GM21825 (cell line): ENCODE measurements around the gene ZC3HAV1.
"Not testable (repeated sequence)": the region's sequence is repeated elsewhere in the genome, so short reads cannot be mapped to it uniquely, and the experiment has no call there.

Experiments used
- ATAC-seq: cut with Tn5 transposase; IDR thresholded peaks from one replicate; pipeline ENCODE4 v1.9.1; 2021; ENCODE audit warnings: mild to moderate bottlenecking, moderate library complexity; ENCODE audit not compliant: unreplicated experiment

ZC3HAV1 gene

DNA sequence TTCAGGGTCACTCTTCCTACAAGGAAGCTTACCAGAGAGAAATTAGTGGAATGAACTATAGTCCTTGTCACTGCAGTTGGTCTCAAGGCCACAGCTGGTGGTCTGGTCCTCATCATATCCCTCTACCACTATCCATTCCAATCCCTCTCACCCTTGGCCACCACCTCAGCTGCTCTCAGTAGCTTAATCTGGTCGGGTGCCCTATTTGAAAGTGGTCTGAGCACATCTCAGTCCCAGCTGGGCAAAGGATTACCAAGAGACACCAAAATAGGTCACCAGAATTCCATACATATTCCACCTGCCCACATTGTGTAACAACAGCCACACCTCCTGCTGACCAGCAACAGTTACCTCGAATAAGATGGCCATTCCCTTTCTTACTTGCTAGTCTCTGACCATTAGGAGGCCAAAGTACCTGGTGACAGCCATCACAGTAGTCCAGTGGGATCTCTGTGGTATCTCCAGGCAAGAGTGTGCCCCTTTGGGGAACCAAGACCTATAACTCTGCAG lies 3.3 kb upstream of the ZC3HAV1 start:
- no peak for ATAC-seq

DNA sequence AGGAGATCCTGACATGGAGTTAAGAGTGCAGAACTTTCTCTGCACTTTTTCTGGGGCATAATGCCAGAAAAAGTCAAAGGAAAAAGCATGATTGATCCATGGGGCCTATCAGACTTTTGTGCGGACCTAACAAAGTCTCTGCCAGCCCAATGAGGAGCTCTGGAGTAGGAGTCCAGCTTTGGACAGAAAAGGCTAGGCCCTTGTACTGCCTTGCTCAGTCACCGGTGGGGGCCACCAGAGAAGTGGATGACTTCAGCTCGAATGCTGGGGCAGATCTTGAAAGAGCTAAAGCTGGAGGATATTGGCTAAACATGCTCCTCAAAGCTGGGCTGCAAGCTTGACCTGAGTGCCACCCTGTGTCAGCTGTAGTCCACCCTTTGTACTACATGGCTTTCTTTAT lies 2.8 kb upstream of the ZC3HAV1 start:
- no peak for ATAC-seq

DNA sequence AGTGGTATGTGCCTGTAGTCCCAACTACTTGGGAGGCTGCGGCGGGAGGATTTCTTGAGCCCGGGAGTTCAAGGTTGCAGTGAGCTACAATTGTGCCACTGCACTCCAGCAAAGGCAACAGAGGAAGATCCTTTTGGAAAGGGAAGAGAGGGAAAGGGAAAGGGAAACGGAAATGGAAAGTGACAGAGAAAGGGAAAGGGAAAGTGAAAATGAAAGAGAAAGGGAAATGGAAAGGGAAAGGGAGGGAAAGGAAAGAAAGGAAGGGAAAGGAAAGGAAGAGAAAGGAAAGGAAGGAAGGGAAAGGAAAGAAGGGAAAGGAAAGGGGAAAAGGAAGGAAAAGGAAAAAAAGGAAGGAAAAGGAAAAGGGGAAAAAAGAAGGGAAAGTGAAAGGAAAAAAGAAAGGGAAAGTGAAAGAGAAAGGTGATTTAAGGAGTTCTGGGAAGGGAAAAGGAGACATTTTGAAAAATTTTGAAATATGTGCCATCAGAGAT lies 2.3 kb upstream of the ZC3HAV1 start:
- ATAC-seq: no peak

DNA sequence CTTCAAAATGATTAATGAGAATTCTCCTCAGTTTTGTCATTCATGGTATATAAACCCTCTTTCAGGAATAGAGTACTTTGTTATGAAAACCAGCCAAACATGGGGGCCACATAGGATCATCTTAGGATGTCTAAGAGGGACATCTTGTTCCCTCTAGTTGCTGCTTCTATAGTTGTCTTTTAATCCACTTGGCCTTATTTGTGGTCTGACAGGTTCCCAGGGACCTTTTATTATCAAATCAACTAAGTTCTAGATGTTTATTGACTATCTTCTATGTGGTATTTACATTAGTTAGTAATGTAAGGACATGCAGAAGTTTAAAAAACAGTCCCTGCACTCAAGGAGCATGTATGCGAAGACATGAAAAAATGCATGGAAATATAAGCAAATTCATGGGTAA lies 1.6 kb upstream of the ZC3HAV1 start:
- ATAC-seq: no peak

DNA sequence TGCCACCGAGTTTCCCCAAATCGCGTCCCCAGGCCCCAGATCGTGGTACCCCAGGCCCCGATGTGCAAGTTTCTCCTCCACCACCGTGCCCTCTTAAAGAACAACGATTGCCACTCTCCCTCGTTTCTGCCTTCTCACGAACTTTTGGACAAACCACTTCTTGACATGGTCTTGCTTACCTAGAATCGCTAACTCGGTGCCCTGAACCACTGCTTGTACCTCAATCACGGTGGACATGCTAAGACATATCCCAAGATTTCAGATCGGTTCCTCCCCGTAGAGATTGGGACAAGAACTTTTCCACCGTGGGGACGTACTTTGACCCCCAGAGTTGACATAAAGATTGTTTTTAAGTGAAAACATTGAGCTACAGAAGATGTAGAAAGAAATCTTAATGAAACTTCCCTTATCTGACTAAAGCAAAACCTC lies 477 bp upstream of the ZC3HAV1 start:
- ATAC-seq: no peak

DNA sequence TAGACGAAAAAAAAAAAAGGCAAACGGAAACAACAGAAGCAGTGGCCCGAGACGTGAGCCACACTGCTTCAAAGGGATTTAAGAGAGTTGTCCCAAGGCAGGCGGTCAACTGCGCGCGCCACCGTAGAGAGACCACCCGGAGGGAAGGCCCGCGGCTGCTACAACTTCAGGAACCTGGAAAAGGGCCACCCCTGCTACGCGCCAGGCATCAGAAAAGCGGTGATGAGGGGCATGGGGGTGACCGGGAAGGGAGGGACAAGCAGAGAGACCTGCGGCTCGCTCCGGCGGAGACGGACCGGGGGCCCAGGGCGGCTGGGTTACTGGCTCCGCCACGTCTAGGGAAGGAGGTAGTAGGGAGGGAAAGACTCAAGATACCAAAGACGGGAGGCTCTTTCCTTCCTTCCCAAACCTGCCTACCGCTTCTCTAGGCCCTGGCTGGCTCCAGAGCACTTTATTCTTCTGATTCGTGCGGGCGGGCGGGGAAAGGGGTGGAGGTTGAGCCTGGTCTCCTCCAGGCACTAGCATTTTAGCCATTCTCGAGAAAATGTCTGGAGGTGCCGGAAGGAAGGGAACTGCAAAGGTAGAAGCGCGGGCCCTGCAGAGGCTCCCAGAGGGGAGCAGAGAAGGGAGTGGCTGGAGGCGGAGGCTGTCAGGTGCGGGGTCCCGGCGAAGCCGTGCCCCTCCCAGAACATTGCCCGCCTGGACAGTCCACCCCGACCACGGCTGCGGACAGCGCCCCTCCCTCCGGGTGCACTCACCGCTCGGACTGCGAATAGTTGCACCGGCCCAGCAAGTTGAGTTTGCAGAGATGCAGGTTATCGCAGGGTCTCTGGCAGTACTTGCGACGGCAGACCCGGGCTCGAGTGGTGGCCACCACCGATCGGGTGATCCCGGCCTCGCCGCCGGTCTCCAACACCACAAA lies 993 bp downstream of the ZC3HAV1 start:
- ATAC-seq: peak; percentile 9

DNA sequence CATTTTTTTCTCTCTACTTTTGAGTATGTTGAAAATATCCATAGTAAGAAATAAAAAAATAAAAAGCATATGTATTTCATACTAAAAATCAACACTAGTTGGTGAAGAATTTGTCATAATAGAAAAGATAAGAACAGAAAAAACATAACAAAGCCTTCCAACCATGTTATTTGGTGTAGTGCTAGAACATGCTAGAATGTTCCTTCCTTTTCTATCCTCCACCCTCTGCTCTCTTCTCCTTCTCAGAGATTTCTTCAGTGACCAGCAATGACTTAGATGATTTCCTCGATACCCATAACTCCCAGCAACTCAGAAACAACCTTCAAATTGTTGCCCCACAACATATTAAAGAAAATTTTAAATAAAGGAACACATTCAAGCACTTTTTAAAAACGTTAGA lies 2.6 kb downstream of the ZC3HAV1 start:
- no peak for ATAC-seq

DNA sequence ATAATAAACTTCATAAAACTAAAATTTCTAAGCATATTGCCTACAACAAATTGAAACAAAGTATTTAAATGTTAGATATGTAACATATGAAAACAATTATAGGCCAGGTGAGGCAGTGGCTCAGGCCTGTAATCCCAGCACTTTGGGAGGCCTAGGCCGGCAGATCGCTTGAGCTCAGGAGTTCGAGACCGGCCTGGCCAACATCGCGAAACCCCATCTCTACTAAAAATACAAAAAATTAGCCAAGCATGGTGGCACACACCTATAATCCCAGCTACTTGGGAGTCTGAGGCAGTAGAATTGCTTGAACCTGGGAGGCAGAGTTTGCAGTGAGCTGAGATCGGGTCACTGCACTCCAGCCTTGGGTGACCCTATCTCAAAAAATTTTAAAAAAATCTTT lies 3.3 kb downstream of the ZC3HAV1 start:
- not testable (repeated sequence) for ATAC-seq

DNA sequence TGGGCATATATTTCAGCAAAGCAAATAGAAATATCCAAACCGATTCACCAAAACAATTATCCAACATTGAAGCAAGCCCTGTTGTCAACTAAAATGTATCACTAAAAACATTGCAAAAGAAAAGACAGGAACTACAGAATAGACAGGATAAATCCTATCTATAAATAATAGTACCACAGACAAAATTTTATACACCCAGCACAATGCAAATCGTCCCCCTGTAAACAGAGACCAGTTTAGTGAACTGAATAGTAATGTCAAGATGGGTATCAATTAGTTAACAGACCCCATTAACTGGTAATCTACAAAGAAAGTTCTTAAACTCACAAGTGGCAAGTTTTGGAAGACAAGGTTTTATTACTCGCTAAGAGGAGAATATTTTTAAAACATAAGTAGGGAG lies 4.0 kb downstream of the ZC3HAV1 start:
- ATAC-seq: no peak

DNA sequence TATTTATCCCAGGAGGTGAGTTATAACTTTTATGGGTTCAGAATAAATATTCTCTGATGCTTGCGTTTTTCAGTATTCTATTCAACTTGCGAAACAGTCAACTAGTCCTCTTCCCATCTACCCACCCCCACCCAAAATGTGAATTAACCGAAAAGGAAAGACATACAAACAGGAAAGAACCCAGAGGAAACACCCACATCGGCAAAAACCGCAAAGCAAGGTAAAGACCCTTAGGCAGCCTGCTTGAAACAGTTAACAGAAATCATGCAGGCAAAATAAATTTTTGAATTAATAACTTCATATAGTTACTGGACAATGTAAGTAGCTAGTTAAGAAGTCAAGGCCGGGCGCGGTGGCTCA lies 5.4 kb downstream of the ZC3HAV1 start:
- no peak for ATAC-seq

DNA sequence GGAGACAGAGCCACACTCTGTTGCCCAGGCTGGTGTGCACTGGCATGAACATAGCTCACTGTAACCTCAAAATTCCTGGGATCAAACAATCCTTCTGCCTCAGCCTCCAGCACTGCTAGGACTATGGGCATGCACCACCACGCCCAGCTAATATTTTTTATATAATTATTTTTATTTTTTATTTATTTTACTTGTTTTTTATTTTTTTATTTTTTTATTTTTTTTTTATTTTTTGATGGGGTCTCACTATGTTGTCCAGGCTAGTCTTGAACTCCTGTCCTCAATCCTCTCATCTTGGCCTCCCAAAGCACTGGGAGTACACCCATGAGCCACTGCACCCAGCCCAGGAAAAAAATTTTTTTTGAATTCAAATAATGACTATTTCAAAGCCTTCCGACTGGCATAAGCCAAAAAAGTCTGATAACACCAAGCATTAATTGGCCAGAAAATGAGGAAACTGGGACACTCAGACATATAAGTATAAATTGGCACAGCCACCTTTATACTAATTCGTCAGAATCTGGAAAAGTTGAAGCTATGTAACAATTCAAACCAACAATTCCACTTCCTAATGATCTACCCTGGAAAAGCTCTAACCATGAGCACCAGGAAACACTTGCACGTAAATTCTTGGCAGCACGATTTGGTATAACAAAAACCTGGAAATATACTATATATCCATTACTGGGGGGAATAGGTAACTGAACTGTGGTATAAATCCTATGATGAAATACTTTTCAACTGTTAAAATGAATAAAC lies 6.3 kb downstream of the ZC3HAV1 start:
- no peak for ATAC-seq

DNA sequence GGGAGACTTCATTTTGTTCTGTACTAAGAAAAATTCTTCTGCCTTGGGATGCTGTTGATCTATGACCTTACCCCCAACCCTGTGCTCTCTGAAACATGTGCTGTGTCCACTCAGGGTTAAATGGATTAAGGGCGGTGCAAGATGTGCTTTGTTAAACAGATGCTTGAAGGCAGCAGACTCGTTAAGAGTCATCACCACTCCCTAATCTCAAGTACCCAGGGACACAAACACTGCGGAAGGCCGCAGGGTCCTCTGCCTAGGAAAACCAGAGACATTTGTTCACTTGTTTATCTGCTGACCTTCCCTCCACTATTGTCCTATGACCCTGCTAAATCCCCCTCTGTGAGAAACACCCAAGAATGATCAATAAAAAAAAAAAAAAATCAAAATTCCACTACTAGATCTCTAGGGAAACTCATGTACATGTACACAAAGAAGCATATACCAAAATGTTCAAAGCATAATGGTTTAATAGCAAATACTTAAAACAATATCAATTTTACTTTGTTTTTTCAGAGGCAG lies 7.8 kb downstream of the ZC3HAV1 start:
- not testable (repeated sequence) for ATAC-seq

DNA sequence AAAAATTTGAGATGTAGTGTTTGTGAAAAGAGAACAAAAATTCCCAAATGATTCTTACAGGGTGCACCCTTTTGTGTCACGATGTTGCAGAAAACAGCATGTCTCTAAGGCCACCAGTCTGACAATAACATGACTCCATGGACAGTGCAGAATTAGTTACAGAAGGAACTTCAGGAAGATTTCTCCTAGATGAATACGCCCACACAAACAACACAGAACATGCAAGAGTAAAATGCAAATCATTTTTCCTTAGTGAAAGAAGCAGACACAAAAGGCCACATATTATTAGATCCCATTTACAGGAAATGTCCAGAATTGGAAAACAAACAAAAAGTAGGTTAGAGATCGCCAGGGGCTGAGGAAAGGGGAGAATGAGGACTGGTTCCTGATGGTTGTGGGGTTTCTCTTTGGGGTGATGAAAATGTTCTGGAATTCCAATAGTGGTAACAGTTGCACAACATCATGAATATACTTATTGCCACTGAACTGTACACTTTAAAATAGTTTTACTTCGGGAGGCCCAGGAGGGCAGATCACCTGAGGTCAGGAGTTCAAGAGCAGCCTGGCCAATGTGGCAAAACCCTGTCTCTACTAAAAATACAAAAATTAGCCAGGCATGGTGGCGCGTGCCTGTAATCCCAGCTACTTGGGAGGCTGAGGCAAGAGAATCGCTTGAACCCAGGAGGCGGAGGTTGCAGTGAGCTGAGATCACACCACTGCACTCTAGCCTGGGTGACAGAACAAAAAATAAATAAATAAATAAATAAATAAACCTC lies 10.2 kb downstream of the ZC3HAV1 start:
- ATAC-seq: no peak

DNA sequence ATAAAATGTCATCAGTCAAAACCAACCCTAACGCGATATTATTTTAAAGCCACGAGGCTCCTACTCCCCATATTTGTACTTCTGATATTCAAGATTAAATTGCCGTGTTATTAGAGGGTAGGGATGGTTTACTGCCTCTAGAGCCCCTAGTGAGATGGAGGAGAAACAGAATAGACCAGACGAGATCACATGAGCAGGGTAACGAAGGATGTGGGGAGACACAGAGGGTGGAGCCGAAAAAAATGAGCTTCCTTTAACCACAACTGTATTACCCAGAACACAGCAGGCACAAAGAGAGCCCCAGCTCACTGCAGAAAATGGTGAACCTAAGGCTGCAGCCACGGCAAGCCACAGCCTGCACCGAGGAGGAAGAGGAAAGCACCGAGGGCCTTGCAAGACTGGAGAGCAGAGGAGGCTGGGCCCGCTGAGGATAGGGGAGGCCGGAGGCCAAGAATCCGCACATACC lies 14.3 kb downstream of the ZC3HAV1 start:
- peak; percentile 99 for ATAC-seq

DNA sequence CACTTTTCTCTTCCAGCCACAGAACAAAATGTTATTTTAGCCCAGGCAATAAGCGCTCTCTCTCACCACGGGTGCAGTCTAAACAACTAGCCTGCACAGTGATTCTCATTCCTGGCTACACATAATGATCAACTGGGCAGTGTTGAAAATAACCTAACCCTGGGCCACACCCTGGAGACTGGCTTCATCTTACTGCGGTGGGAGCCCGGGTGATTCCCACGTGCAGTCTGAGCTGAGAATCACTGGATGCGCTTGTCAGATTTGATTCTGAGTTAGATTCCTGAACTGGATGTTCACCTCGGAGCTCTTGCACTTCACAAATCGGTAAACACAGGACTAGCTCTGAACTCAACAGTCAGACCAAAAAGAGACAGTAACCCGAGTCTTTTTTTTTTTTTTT lies 14.9 kb downstream of the ZC3HAV1 start:
- no peak for ATAC-seq

DNA sequence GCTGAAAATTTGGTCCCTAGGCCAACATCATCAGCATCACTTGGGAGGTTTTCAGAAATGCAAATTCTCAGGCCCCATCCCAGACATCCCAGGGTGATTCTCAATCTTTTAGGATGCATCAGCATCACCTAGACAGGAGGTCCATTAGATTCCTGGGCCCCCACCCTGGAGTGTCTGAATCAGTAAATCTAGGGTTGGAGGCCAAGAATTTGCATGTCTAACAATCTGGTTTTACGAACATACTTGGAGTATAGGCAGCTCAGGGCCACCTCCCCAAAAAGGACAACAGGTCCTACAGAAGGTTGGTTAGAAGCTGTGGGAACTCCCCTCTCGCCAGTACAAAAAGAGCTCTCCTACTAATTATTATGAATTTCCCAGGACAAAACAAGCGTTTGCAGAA lies 15.5 kb downstream of the ZC3HAV1 start:
- ATAC-seq: no peak

DNA sequence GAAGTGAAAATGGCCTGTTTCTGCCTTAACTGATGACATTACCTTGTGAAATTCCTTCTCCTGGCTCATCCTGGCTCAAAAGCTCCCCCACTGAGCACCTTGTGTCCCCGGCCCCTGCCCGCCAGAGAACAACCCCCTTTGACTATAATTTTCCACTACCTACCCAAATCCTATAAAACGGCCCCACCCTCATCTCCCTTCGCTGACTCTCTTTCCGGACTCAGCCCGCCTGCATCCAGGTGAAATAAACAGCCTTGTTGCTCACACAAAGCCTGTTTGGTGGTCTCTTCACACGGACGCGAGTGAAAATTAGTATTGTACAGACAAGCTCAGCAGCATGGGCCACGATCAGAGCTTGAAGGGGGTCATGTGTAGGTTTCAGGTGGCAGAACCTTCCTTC lies 16.0 kb downstream of the ZC3HAV1 start:
- not testable (repeated sequence) for ATAC-seq

DNA sequence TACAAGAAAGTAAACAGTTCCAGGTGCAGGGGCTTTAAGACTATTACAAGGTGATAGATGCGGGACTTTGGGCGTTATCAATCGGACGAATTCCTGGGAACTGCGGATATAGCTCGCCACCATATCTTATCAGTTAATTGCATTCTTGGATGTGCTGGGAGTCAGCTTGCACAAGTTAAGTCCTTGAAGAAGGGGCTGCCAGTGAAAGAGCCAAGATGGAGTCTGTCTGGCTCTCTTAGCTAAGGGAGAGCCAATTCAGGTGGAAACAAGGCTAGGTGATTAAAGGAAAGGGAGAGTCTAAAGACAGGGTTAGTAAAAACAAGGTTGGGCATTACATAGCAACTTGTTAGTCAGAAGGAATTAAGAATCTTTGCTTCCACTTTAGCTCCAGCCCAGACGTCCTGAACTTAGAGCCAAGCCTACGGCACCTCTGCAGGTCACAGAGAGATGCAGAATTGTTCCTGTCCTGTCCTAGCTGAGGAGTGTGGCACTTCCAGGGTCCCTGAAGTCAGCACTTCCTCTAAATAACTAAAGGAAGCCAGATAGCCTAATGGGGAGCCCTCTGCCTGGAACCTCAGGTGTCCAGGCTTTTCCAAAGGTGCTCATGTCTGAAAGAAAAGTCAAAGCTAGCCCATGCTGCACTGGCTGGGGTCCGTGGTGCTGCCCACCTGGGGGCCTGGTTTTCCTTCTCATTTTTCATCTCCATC lies 17.3 kb downstream of the ZC3HAV1 start:
- ATAC-seq: no peak

DNA sequence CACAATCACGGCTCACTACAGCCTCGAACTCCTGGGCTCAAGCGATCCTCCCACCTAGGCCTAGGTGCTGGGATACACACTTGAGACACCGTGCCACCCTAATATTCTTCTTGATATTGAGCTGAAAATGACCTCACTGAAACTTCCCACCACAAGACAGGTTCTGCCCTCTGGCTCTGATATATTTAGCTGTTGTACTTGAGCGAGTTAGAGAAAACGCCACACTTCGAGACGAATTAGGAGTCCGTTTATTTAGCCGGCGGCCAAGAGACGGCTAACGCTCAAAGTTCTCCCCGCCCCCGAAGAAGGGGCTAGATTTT lies 17.9 kb downstream of the ZC3HAV1 start:
- ATAC-seq: no peak

DNA sequence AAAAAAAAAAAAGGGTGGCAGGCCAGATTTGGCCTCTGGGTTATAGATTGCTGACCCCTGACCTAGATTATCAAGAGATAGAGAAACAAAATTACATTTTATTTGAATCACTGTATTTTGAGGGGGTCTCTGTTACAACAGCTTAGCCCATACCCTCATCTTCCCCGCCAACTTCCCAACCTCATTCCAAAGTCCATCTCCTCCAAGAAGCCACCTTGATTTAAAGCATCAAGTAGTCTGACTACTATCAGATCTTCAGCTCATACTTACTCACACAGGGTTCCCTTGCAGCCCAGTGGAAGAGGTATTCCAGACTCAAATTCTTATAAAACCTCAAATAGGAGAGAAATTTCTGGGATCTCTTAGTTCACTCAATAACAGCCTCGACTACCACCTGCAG lies 20.4 kb downstream of the ZC3HAV1 start:
- ATAC-seq: no peak
